A549 treated with CORT108297 at 1 μM for 4 hours (cell line): ENCODE results near the gene TSPY2. TPM values are rescaled to one million over a fixed set of nuclear protein-coding genes. Genes with fewer than 3 reads are reported as not detected.

ENCODE experiments used
- total RNA-seq: library from RNA; stranded (reverse); fragments of 200-300 nt; extraction: Qiagen RNA extraction; gene quantifications from 5 replicates; pipeline ENCODE4 v1.2.3, GENCODE V29; 2022

TSPY2 gene
- not detected in 5 replicates for total RNA-seq

GRCh38 chrY:6245923-6246322 lies at the start of gene TSPY2:
TSS of gene TSPY2 (plus strand) at chrY:6246223. CDS start at chrY:6246269, 46 bp downstream.

